Gastroesophageal sphincter (tissue), 3 donors: ENCODE measurements around the gene ABHD4.

Experiments
- CTCF ChIP-seq, 4 experiments: fragments of 200-600 bp in 2 of 4; fragments of 450-650 bp in 2 of 4; sonication (generic) in 1 of 4; IDR thresholded peaks; one replicate each; pipeline ENCODE4 v1.5.1; 2017 to 2019; ENCODE audit warnings: antibody characterized with exemption in 4 of 4, mild to moderate bottlenecking in 2 of 4, moderate library complexity in 2 of 4
- EP300 ChIP-seq: sonication (generic); formaldehyde crosslinking; IDR thresholded peaks from one replicate; pipeline ENCODE4 v1.6.1; 2017; ENCODE audit warnings: antibody characterized with exemption, mild to moderate bottlenecking
- POLR2A ChIP-seq, 2 donors: fragments of 450-650 bp; IDR thresholded peaks; one replicate each; pipeline ENCODE4 v1.6.1; 2017; ENCODE audit warnings: antibody characterized with exemption in 2 of 2, mild to moderate bottlenecking in 2 of 2, moderate library complexity in 1 of 2

GRCh38 chr14:22629361-22629760 lies 31.3 kb downstream of the ABHD4 start:
- TF ChIP-seq POLR2A (IDR thresholded peaks at IDR 0.05) (no peak), CTCF (IDR thresholded peaks at IDR 0.05) (no peak), EP300 (no peak)
